Panc1 (cell line): ENCODE data around the gene GFER. TPM values are rescaled to one million over a fixed set of nuclear protein-coding genes. Genes with fewer than 3 reads are reported as not detected.

Experiments used
- ATAC-seq: fragments of 200-7000 bp; cut with Tn5 transposase; 2 replicates; pipeline ENCODE4 v1.9.1; 2020; ENCODE audit warnings: mild to moderate bottlenecking, moderate library complexity
- Bru-seq: library from RNA; stranded (reverse); fragments of 400-500 nt; gene quantifications from one replicate; lab custom pipeline; 2021; lab: Mats Ljungman, UMichigan
- BruChase-seq, 2 experiments: library from RNA; stranded (reverse); fragments of 400-500 nt; gene quantifications; one replicate each; lab custom pipeline; 2021; lab: Mats Ljungman, UMichigan
- BruUV-seq: library from RNA; stranded (reverse); fragments of 400-500 nt; replicated peaks from 2 replicates; lab custom pipeline; 2021; lab: Mats Ljungman, UMichigan
- CTCF ChIA-PET: fragments of 300-600 bp; sonication (Branson Sonifier 250); formaldehyde crosslinking; loops from one replicate; lab custom pipeline; 2022; ENCODE audit warnings: antibody characterized with exemption; lab: Charles Lee
- POLR2A ChIA-PET: fragments of 300-600 bp; sonication (Branson Sonifier 250); formaldehyde crosslinking; loops from one replicate; lab custom pipeline; 2022; ENCODE audit warnings: antibody characterized with exemption; lab: Charles Lee
- DNase-seq: peaks from one replicate; pipeline ENCODE4 v3.0.0-alpha.2; 2010; ENCODE audit warnings: low read depth, low spot score
- H3K27ac ChIP-seq: 2 replicates; pipeline ENCODE4 v1.5.1; 2011; ENCODE audit warnings: mild to moderate bottlenecking, low read length, inconsistent platforms
- H3K27me3 ChIP-seq: fragments of 200-500 bp; sonication (Bioruptor generic); 2 replicates; pipeline ENCODE4 v1.6.0; 2014; ENCODE audit warnings: low read length, inconsistent platforms; ENCODE audit not compliant: control insufficient read depth, insufficient read depth
- H3K36me3 ChIP-seq: fragments of 200-500 bp; sonication (Bioruptor generic); 2 replicates; pipeline ENCODE4 v1.5.1; 2014; ENCODE audit warnings: inconsistent platforms, mild to moderate bottlenecking, low read length, moderate library complexity; ENCODE audit not compliant: control insufficient read depth, insufficient read depth
- H3K4me1 ChIP-seq: 2 replicates; pipeline ENCODE4 v1.5.1; 2011; ENCODE audit warnings: inconsistent platforms, mild to moderate bottlenecking, low read length, moderate library complexity; ENCODE audit not compliant: control insufficient read depth, insufficient read depth
- H3K4me3 ChIP-seq, 2 experiments: 2 replicates each; pipeline ENCODE4 v1.5.1; 2011 to 2012; ENCODE audit warnings: low read depth in 2 of 2, low read length in 2 of 2, mild to moderate bottlenecking in 2 of 2, inconsistent platforms in 1 of 2, moderate library complexity in 1 of 2
- H3K9me3 ChIP-seq: fragments of 200-500 bp; sonication (Bioruptor generic); 2 replicates; pipeline ENCODE4 v1.5.1; 2014; ENCODE audit warnings: low read depth, mild to moderate bottlenecking, inconsistent platforms, low read length, moderate library complexity; ENCODE audit not compliant: control insufficient read depth, insufficient read depth
- POLR2AphosphoS5 ChIP-seq: IDR thresholded peaks from 2 replicates; pipeline ENCODE4 v1.6.1; 2012; ENCODE audit warnings: mild to moderate bottlenecking, low read depth, low read length, moderate library complexity
- SIN3A ChIP-seq: IDR thresholded peaks from 2 replicates; pipeline ENCODE4 v1.6.1; 2012; ENCODE audit warnings: low read depth, mild to moderate bottlenecking, low read length, moderate library complexity, borderline replicate concordance; ENCODE audit not compliant: insufficient read depth
- TCF7L2 ChIP-seq: IDR thresholded peaks from 2 replicates; pipeline ENCODE4 v1.6.1; 2011; ENCODE audit warnings: mild to moderate bottlenecking, low read depth, low read length, inconsistent platforms
- in situ Hi-C: cut with HindIII; loops from 2 replicates; pipeline ENCODE4 v1.10.0; 2016; ENCODE audit warnings: low sequenced_read_pairs, low pct_unique_long_range_greater_than_20kb
- intact Hi-C: fragments of 100-400 bp; cut with micrococcal nuclease; formaldehyde crosslinking; loops from one replicate; pipeline ENCODE4 v1.10.0; 2022; ENCODE audit not compliant: unreplicated experiment
- long read RNA-seq: library from polyadenylated mRNA; unstranded; transcript quantifications from one replicate; pipeline ENCODE4 v2.0.0, GENCODE V29; 2021; ENCODE audit not compliant: unreplicated experiment
- polyA plus RNA-seq: library from polyadenylated mRNA; unstranded; fragments of >200 nt; gene quantifications from one replicate; pipeline ENCODE4 v1.2.1, GENCODE V29; 2012; ENCODE audit warnings: missing spikeins; ENCODE audit not compliant: insufficient read length
- total RNA-seq: library from RNA; stranded (reverse); gene quantifications from one replicate; pipeline ENCODE4 v1.2.1, GENCODE V29; 2021; ENCODE audit not compliant: unreplicated experiment
- TF ChIP-seq, protein P1 (sequence below): fragments of 450-650 bp; IDR thresholded peaks from 2 replicates; pipeline ENCODE4 v1.5.1; 2017; ENCODE audit warnings: mild to moderate bottlenecking
- TF ChIP-seq, protein P2 (sequence below), 2 experiments: IDR thresholded peaks; 2 replicates each; pipeline ENCODE4 v1.6.1; 2011 to 2012; ENCODE audit warnings: low read depth in 2 of 2, control low read depth in 1 of 2, low read length in 1 of 2, mild to moderate bottlenecking in 1 of 2, moderate library complexity in 1 of 2; ENCODE audit not compliant: insufficient read depth in 1 of 2

The GFER gene
- total RNA-seq (49.2 TPM), Bru-seq, nascent RNA (percentile 61 among the genes with signal in this experiment), BruChase-seq, experiment 1, labeled RNA remaining after a 2-hour chase (percentile 87 among the genes with signal in this experiment), BruChase-seq, experiment 2, labeled RNA remaining after a 6-hour chase (percentile 87 among the genes with signal in this experiment)
- 71.8 TPM for polyA plus RNA-seq
- long read RNA-seq, transcript GFER-201 (3 exons, 2,345 nt) = major isoform, 21 of 29 reads
- long read RNA-seq, partial matches to known transcripts = 0 of 29 reads
- long read RNA-seq, other reads (novel, unspliced or antisense) = 4 of 29 reads

DNA sequence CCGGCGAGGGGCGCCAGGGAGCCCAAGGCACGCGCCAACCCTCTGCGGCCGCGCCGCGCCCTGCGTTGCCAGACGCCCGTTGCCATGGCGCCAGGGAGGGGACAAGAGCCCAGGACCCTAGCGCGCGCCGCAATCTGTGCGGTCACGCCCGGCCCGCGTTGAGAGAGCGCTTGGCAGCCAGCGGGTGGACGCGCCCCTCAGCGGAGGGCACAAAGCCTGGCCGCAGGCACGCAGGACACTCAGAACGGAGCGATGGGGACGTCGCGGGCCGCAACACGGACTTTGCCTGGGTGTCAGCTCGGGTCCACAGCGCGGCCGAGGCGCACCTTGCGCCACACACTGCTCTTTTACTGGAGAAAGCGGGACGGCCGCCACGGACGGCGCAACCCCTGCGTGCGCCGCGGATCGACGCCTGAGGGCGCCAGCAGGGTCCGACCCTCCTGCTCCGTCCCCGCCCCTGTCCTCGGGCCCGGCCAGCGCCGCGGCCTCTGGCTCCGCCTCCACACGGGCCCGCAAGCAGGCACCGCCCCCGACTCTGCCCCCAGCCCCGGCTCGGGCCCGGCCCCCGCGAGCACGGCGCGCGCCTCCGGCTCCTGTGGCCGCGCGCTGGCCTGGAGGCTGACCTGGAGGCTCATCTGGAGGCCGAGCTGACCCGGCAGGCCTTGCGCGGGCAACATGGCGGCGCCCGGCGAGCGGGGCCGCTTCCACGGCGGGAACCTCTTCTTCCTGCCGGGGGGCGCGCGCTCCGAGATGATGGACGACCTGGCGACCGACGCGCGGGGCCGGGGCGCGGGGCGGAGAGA lies at the start of gene GFER:
GFER (plus strand) TSS at position 650 of the 803 bp plus-strand sequence; CDS start at position 676, 26 bp downstream.
- ATAC-seq (peak; percentile 84), DNase-seq (no peak)
- TF ChIP-seq POLR2AphosphoS5 (peak; percentile 46), SIN3A (peak; percentile 95; the same call in 1 of the 2 replicates), TCF7L2 (no peak)
- TF ChIP-seq, protein P1, sequence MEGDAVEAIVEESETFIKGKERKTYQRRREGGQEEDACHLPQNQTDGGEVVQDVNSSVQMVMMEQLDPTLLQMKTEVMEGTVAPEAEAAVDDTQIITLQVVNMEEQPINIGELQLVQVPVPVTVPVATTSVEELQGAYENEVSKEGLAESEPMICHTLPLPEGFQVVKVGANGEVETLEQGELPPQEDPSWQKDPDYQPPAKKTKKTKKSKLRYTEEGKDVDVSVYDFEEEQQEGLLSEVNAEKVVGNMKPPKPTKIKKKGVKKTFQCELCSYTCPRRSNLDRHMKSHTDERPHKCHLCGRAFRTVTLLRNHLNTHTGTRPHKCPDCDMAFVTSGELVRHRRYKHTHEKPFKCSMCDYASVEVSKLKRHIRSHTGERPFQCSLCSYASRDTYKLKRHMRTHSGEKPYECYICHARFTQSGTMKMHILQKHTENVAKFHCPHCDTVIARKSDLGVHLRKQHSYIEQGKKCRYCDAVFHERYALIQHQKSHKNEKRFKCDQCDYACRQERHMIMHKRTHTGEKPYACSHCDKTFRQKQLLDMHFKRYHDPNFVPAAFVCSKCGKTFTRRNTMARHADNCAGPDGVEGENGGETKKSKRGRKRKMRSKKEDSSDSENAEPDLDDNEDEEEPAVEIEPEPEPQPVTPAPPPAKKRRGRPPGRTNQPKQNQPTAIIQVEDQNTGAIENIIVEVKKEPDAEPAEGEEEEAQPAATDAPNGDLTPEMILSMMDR = peak; percentile 77; the same call in 1 of the 2 replicates
- BruUV-seq = no TSS peak
- H3K9me3 ChIP-seq = no peaks in the 10 kb centered on the region
- in situ Hi-C loops (no loop called here), intact Hi-C loops (no loop called here)
- peaks cover 9% of the 10 kb centered on the region; the same call in 1 of the 2 replicates for H3K36me3 ChIP-seq
- ChIA-PET POLR2A (interaction anchor here (0.7 to 1.1 kb wide), 2 partner anchors 17 to 19 kb away, joined by 8 to 13 read pairs; partner anchors contain the start of genes RNF151 and RPS2), CTCF (no interaction called here)
- H3K27me3 ChIP-seq = no peaks in the 10 kb centered on the region
- H3K27ac ChIP-seq = peak within 1 kb of the TSS; percentile 92
- H3K4me1 ChIP-seq = peaks cover 49% of the 10 kb centered on the region
- H3K4me3 ChIP-seq = peak within 1 kb of the TSS; percentile 73 to 76

DNA sequence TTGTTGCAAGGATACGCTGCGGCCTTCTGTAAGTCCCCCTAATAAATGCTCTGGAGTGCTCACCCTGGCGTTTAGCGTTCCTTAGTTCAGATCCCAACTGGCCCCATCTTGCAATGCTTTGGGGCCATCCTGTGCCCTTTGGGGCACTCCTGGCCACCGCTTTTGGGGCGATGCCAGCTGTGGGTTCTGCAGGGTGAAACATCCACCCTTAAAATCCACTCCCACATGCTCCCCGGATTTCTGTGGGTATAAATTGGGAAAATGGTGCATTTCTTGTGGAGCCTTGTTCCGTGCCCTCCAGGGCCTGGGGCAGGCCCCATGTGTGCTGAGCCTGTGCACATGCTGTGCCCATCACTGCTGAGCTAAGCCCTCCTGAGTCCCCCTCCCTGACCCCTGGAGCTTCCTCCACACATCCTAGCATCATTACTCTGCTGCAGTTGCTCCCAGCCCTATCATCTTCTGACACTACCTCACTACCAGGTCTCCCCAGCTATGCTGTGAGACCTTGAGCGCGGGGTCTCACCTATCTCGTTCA lies 47.0 kb upstream of the GFER start:
- in situ Hi-C loops (no loop called here), intact Hi-C loops (no loop called here)
- no peak for ATAC-seq
- Histone ChIP-seq H3K27me3 (no peaks in the 10 kb centered on the region), H3K4me1 (peaks cover 14% of the 10 kb centered on the region), H3K4me3 (no peak overlapping the region), H3K9me3 (no peaks in the 10 kb centered on the region), H3K27ac (no peak overlapping the region), H3K36me3 (no peaks in the 10 kb centered on the region)
- no peak for DNase-seq
- TF ChIP-seq, protein P1 = no peak
- TF ChIP-seq POLR2AphosphoS5 (no peak), SIN3A (no peak), TCF7L2 (no peak)
- TF ChIP-seq, protein P2, sequence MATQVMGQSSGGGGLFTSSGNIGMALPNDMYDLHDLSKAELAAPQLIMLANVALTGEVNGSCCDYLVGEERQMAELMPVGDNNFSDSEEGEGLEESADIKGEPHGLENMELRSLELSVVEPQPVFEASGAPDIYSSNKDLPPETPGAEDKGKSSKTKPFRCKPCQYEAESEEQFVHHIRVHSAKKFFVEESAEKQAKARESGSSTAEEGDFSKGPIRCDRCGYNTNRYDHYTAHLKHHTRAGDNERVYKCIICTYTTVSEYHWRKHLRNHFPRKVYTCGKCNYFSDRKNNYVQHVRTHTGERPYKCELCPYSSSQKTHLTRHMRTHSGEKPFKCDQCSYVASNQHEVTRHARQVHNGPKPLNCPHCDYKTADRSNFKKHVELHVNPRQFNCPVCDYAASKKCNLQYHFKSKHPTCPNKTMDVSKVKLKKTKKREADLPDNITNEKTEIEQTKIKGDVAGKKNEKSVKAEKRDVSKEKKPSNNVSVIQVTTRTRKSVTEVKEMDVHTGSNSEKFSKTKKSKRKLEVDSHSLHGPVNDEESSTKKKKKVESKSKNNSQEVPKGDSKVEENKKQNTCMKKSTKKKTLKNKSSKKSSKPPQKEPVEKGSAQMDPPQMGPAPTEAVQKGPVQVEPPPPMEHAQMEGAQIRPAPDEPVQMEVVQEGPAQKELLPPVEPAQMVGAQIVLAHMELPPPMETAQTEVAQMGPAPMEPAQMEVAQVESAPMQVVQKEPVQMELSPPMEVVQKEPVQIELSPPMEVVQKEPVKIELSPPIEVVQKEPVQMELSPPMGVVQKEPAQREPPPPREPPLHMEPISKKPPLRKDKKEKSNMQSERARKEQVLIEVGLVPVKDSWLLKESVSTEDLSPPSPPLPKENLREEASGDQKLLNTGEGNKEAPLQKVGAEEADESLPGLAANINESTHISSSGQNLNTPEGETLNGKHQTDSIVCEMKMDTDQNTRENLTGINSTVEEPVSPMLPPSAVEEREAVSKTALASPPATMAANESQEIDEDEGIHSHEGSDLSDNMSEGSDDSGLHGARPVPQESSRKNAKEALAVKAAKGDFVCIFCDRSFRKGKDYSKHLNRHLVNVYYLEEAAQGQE (IDR thresholded peaks at IDR 0.05; ENCODE audit: insufficient read depth in 1 of 2, low read depth in 2 of 2, low read length in 1 of 2) = no peak
- POLR2A ChIA-PET = no interaction called here
- no TSS peak for BruUV-seq
- CTCF ChIA-PET = interaction anchor here (0.7 kb wide), 2 partner anchors 70 to 162 kb away, joined by 4 to 9 read pairs; no protein-coding TSS in a partner anchor
